ENCODE results near the gene FCHSD2. TPM values are rescaled to one million over a fixed set of nuclear protein-coding genes. Genes with fewer than 3 reads are reported as not detected.
"Not testable (repeated sequence)": the region's sequence is repeated elsewhere in the genome, so short reads cannot be mapped to it uniquely, and the experiment has no call there.

FCHSD2 gene
- total RNA-seq, 1 donor from 2014 or later, result 32.7 TPM

GRCh38 chr11:73137262-73137943, 4.7 kb downstream of the FCHSD2 start:
- DNase-seq, result no peak
- intact Hi-C loops (cut with micrococcal nuclease), result no loop called here
- ATAC-seq, result no peak

GRCh38 chr11:73136722-73137121, 5.4 kb downstream of the FCHSD2 start:
- ATAC-seq; intact Hi-C loops (cut with micrococcal nuclease); DNase-seq: not testable (repeated sequence)

- DNase-seq, result no peak
- intact Hi-C loops (cut with micrococcal nuclease), result no loop called here
- ATAC-seq, result no peak
These were observed 6.5 kb downstream of the FCHSD2 start for GRCh38 chr11:73135346-73136284.

GRCh38 chr11:73132349-73132748, 9.8 kb downstream of the FCHSD2 start:
- DNase-seq; ATAC-seq; intact Hi-C loops (cut with micrococcal nuclease): not testable (repeated sequence)

- ATAC-seq (peak; percentile 66), DNase-seq (no peak)
- intact Hi-C loops (cut with micrococcal nuclease), result no loop called here
These were observed 11.9 kb downstream of the FCHSD2 start for GRCh38 chr11:73130181-73130580.

DNA sequence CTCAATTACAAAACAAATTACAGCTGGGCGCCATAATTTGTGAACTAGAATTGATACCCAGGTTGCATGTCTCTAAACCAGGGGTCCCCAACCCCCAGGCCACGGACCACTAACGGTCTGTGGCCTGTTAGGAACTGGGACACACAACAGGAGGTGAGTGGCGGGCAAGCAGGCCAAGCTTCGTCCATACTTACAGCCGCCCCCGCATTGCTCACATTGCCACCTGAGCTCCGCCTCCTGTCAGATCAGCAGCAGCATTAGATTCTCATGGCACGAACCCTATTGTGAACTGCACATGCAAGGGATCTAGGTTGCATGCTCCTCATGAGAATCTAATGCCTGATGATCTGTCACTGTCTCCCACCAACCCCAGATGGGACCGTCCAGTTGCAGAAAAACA, 12.9 kb downstream of the FCHSD2 start:
- intact Hi-C loops (cut with micrococcal nuclease), result no loop called here
- ATAC-seq (no peak), DNase-seq (no peak)

DNA sequence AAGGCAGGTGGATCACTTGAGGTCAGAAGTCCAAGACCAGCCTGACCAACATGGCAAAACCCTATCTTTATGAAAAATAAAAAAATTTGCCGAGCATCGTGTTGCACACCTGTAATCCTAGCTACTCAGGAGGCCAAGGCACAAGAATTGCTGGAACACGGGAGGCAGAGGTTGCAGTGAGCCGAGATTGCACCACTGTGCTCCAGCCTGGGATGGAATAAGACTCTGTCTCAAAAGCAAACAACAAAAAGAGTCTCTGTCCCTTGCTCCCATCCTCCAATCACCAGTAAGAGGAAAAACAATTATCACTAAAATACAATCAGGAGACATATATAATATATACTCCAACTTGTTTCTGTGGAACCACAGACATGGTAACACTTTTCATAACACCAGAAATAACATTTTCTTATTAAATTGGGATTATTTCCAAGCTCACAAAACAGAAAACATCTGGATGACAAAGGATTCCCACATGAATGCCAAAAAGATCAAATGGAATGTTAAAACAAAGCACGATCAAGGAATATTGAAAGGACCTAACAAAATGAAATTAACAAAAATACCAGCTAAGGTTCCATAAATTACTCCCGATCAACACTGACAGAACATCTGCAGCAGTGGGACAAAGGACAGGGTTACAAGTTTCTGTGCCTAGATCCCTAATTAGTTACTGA, 15.2 kb downstream of the FCHSD2 start:
- ATAC-seq (peak; percentile 45), DNase-seq (no peak)
- intact Hi-C loops (cut with micrococcal nuclease), result no loop called here

DNA sequence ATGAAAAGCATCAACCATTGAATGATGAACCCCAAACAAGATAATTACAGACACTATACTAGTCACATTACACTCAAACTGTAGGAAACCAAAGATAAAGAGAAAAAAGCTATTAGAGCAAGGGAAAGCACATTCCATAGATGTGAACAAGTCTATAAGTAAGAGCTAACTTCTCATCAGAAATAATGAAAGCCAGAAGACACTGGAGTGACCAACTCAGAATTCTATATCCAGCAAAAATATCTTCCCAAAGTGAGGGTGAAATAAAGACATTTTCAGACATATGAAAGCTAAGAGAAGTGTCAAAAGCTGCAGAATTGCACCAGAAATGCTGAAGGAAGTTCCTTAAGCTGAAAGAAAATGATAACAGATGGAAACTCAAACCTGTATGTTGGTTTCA, 17.3 kb downstream of the FCHSD2 start:
- intact Hi-C loops (cut with micrococcal nuclease), result no loop called here
- ATAC-seq, result no peak
- no peak for DNase-seq

DNA sequence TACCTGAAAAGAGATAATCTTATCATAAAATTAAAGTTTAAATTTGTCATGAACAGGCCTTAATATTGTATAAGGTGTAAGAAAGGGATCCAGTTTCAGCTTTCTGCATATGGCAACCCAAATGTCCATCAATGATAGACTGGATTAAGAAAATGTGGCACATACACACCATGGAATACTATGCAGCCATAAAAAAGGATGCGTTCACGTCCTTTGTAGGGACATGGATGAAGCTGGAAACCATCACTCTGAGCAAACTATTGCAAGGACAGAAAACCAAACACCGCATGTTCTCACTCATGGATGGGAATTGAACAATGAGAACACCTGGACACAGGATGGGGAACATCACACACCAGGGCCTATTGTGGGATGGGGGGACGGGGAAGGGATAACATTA, 18.2 kb downstream of the FCHSD2 start:
- intact Hi-C loops (cut with micrococcal nuclease), result not testable (repeated sequence)

DNA sequence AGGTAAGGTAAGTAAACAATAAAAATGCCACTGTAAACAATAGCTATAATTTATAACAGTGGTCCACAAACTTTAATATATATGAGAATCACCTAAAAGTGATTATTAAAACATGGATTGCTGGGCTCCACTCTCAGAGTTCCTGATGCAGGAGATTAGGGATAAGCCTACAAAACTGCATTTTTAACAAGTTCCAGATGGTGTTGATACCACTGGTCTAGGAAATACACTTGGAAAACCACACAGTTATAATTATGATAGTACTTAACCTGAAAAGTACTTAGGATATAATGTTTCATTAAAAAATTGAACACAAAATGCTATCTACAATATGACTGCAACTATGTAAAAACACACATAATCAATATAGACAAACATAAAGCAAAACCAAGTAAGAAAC, 20.4 kb downstream of the FCHSD2 start:
- no peak for ATAC-seq
- intact Hi-C loops (cut with micrococcal nuclease), result no loop called here
- no peak for DNase-seq

More for the DNA sequence above, 18.2 kb downstream of the FCHSD2 start:
- ATAC-seq, DNase-seq: not testable (repeated sequence)

GRCh38 chr11:73117071-73117470, 25.0 kb downstream of the FCHSD2 start:
- intact Hi-C loops (cut with micrococcal nuclease), result no loop called here
- ATAC-seq, result no peak
- no peak for DNase-seq

- DNase-seq, result no peak
- no peak for ATAC-seq
- intact Hi-C loops (cut with micrococcal nuclease), result no loop called here
These were observed 25.5 kb downstream of the FCHSD2 start for GRCh38 chr11:73116636-73117035.

DNA sequence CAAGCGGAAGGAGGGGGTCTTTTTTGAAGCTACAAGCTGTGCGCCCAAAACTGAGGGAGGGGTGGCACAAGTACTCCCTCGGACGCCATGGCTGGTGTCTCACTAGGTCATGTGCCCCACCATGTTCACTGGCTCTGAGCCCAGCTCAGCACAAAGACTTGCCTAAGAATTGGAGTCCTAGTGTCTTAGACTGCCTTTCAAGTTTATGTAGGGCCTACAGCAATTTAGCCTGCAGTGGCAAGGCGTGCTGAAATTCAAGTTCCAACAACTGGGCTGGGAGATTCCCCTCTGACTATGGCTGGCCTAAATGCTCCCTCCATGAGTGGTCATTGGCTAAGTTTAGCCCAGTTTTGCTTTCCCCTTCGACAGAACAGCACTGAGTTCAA, 27.3 kb downstream of the FCHSD2 start:
- DNase-seq (no peak), ATAC-seq (no peak)
- intact Hi-C loops (cut with micrococcal nuclease), result no loop called here

DNA sequence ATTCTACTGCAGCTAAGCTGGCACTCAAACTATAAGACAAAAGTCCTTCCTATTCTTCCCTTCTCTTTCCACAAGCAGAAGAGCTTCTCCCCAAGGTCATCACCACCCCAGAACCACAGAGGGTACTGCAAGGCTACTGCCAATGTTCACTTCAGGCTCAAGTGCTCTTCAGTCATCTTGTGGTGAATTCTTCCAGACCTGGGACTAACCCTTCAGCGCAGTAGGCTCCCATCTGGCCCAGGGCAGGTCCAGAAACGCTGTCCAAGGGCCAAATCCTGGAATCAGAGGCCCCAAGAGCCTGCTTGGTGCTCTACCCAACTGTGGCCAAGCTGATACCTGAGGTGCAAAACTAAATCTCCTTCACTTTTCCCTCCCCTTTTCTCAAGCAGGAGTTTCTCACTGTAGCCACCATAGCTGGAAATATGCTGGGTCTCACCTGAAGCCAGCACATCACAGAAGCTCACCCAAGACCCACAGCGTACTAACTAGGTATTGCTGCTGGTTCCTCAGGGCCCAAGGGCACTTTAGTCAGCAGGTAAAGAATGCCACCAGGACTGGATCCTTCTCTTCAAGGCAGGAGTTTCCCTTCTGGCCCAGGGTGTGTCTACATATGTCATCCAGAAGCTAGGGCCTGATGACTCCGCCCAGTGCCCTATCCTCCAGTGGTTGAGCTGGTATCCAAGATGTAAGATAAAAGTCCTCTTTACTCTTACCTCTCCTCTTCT, 27.8 kb downstream of the FCHSD2 start:
- ATAC-seq, result no peak
- no peak for DNase-seq
- intact Hi-C loops (cut with micrococcal nuclease), result no loop called here

- DNase-seq, result no peak
- intact Hi-C loops (cut with micrococcal nuclease), result no loop called here
- ATAC-seq, result no peak
These were observed 28.7 kb downstream of the FCHSD2 start for GRCh38 chr11:73113426-73113825.

DNA sequence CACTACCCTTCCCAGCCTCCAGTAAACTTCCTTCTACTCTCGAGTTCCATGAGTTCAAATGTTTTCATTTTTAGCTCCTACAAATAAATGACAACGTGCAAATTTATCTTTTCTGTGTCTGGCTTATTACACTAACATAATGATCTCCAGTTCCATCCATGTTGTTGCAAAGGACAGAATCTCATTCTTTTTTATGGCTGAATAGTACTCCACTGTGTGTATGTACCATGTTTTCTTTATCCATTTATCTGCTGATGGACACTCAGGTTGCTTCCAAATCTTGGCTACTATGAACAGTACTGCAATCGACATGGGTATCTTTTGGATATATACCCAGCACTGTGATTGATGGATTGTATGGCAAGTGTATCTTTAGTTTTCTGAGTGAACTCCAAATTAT, 34.5 kb downstream of the FCHSD2 start:
- intact Hi-C loops (cut with micrococcal nuclease), result no loop called here
- ATAC-seq (no peak), DNase-seq (no peak)

GRCh38 chr11:73106347-73106746, 35.8 kb downstream of the FCHSD2 start:
- intact Hi-C loops (cut with micrococcal nuclease), result no loop called here
- DNase-seq (no peak), ATAC-seq (no peak)

- DNase-seq, result no peak
- intact Hi-C loops (cut with micrococcal nuclease), result no loop called here
- ATAC-seq, result no peak
These were observed 41.5 kb downstream of the FCHSD2 start for GRCh38 chr11:73100578-73100977.

- intact Hi-C loops (cut with micrococcal nuclease), result no loop called here
- DNase-seq, result no peak
- ATAC-seq, result no peak
These were observed 42.4 kb downstream of the FCHSD2 start for GRCh38 chr11:73099512-73100266.
